NB4 (cell line): ENCODE data around the gene SKAP2.
"Not testable (repeated sequence)": the region's sequence is repeated elsewhere in the genome, so short reads cannot be mapped to it uniquely, and the experiment has no call there.

ENCODE experiments used
- DNase-seq: peaks from one replicate; pipeline ENCODE4 v3.0.0; 2010; ENCODE audit warnings: low read depth
- H3K4me3 ChIP-seq: one replicate; pipeline ENCODE4 v1.5.1; 2011; ENCODE audit warnings: mild to moderate bottlenecking, low read depth, low read length, moderate library complexity
- CTCF ChIP-seq: IDR thresholded peaks from one replicate; pipeline ENCODE4 v1.5.1; 2012; ENCODE audit warnings: low read depth, low read length
- MYC ChIP-seq: IDR thresholded peaks from 2 replicates; pipeline ENCODE4 v1.6.1; 2011; ENCODE audit warnings: low read depth, low read length
- POLR2A ChIP-seq: IDR thresholded peaks from 2 replicates; pipeline ENCODE4 v1.6.1; 2011; ENCODE audit warnings: mild to moderate bottlenecking; ENCODE audit not compliant: insufficient read length; ENCODE audit errors: extremely low read depth
- TF ChIP-seq, protein P1 (sequence below): IDR thresholded peaks from 2 replicates; pipeline ENCODE4 v1.6.1; 2011; ENCODE audit warnings: low read depth, low read length

Gene SKAP2

GRCh38 chr7:26850193-26850651 lies 14.2 kb downstream of the SKAP2 start:
- DNase-seq: no peak
- H3K4me3 ChIP-seq: no peak overlapping the region
- TF ChIP-seq MYC (no peak), POLR2A (no peak), CTCF (no peak)
- TF ChIP-seq, protein P1, sequence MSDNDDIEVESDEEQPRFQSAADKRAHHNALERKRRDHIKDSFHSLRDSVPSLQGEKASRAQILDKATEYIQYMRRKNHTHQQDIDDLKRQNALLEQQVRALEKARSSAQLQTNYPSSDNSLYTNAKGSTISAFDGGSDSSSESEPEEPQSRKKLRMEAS: no peak

DNA sequence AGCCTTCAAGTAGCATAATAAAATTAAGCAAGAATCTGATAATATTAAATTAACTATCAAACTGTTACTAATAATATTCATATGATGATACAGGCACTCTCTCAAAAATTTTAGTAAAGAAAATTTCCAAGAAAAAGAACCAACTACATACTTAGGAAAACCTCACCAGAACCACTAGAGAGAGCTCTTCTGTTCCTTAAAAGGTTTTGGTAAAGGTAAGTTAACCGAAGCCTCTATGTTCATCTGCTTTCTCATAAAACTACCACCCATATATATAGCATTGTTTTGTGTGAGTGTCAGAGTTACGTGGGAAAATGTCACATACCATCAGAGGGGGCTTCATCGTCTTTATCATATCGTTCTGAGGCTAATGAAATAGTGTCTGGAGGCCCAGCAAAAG lies 20.7 kb downstream of the SKAP2 start:
- no peak overlapping the region for H3K4me3 ChIP-seq
- DNase-seq: peak; percentile 42
- TF ChIP-seq POLR2A (no peak), CTCF (no peak), MYC (no peak)
- TF ChIP-seq, protein P1: no peak

DNA sequence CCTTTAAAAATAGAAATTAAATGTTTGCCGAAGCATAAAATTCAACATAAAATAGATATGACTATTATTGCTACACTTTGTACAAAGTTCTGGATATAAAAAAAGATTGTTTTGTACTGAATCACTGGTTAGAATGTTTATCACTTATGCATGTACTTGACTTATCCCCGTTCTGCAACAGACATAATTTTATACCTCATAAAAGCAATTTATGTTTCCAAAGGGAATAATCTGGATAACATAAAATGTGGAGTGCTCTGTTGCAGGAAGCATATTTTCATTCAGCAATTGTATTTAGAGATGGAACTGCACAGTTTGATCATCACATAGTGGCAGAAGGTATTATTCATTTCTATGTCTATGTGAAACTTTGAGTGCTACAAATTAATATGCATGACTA lies 21.5 kb downstream of the SKAP2 start:
- H3K4me3 ChIP-seq: no peak overlapping the region
- no peak for TF ChIP-seq MYC
- TF ChIP-seq, protein P1: no peak
- TF ChIP-seq POLR2A: no peak
- TF ChIP-seq CTCF: no peak
- no peak for DNase-seq

GRCh38 chr7:26841003-26841739 lies 23.2 kb downstream of the SKAP2 start:
- no peak overlapping the region for H3K4me3 ChIP-seq
- TF ChIP-seq CTCF (no peak), MYC (no peak), POLR2A (no peak)
- TF ChIP-seq, protein P1: no peak
- DNase-seq: no peak

GRCh38 chr7:26836793-26837192 lies 27.6 kb downstream of the SKAP2 start:
- not testable (repeated sequence) for H3K4me3 ChIP-seq, DNase-seq

DNA sequence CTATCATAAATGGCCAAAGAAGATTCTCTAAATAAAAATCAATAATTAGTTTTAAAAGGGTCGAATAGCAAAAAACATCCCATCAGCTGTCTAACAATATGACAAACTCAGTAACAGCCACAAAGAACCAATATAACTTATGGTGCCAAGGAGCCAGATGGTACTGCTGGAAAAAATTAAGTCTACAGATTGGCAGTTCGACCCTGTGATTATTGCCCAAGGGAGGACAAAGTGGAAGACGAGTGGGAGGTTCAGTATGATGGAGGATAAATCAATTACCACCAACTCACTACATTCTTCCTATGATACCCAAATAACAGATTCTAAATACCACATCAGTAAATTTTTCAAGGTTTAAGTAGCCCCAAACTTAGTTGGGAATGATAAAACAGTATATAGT lies 49.0 kb downstream of the SKAP2 start:
- DNase-seq: peak; percentile 7
- H3K4me3 ChIP-seq: no peak overlapping the region
- no peak for TF ChIP-seq CTCF
- TF ChIP-seq, protein P1: no peak
- TF ChIP-seq MYC: no peak
- no peak for TF ChIP-seq POLR2A
